ENCODE results near the gene TRMT2A. TPM values are rescaled to one million over a fixed set of nuclear protein-coding genes. Genes with fewer than 3 reads are reported as not detected.
"Not testable (repeated sequence)": the region's sequence is repeated elsewhere in the genome, so short reads cannot be mapped to it uniquely, and the experiment has no call there.

Gene TRMT2A
- total RNA-seq, 1 donor from 2014 or later: 24.3 TPM

GRCh38 chr22:20071524-20071972, 45.5 kb downstream of the TRMT2A start:
- Histone ChIP-seq H3K36me3 (no peaks in the 10 kb centered on the region), H3K4me3 (no peak overlapping the region), H3K27me3 (no peaks in the 10 kb centered on the region), H3K4me2 (no peak overlapping the region), H3F3A (ENCODE audit: low read depth) (peaks cover 4% of the 10 kb centered on the region), H4K20me1 (ENCODE audit: low read depth) (no peaks in the 10 kb centered on the region), H2AFZ (replicated peaks) (no peak overlapping the region), H3K9ac (no peak overlapping the region), H3K79me2 (ENCODE audit: low read depth) (no peaks in the 10 kb centered on the region), H3K27ac (no peak overlapping the region), H3K4me1 (no peaks in the 10 kb centered on the region), H3K9me3 (ENCODE audit: low read depth) (no peaks in the 10 kb centered on the region)
- Mint-ChIP-seq H3K4me1 (peaks cover 2% of the 10 kb centered on the region), H3K36me3 (no peaks in the 10 kb centered on the region), H3K9me3 (no peaks in the 10 kb centered on the region), H3K27me3 (ENCODE audit: insufficient read depth, low read depth) (no peaks in the 10 kb centered on the region), H3K27ac (no peak overlapping the region), H3K4me3 (no peak overlapping the region)
- TF ChIP-seq EZH2 (IDR thresholded peaks at IDR 0.05): no peak
- no peak for TF ChIP-seq EZH2phosphoT487 (IDR thresholded peaks at IDR 0.05)
- TF ChIP-seq CTCF (IDR thresholded peaks at IDR 0.05): no peak
- no peak for DNase-seq (ENCODE audit: low spot score)

- Histone ChIP-seq H3K4me3 (no peak overlapping the region), H3K4me1 (no peaks in the 10 kb centered on the region), H3K36me3 (no peaks in the 10 kb centered on the region), H3K27me3 (no peaks in the 10 kb centered on the region), H4K20me1 (ENCODE audit: low read depth) (no peaks in the 10 kb centered on the region), H2AFZ (replicated peaks) (no peak overlapping the region), H3K79me2 (ENCODE audit: low read depth) (no peaks in the 10 kb centered on the region), H3K9ac (no peak overlapping the region), H3K9me3 (ENCODE audit: low read depth) (no peaks in the 10 kb centered on the region), H3K27ac (no peak overlapping the region), H3K4me2 (no peak overlapping the region), H3F3A (ENCODE audit: low read depth) (no peaks in the 10 kb centered on the region)
- Mint-ChIP-seq H3K27ac (no peak overlapping the region), H3K4me3 (no peak overlapping the region), H3K36me3 (no peaks in the 10 kb centered on the region), H3K9me3 (no peaks in the 10 kb centered on the region), H3K27me3 (ENCODE audit: insufficient read depth, low read depth) (no peaks in the 10 kb centered on the region), H3K4me1 (no peaks in the 10 kb centered on the region)
- no peak for DNase-seq (ENCODE audit: low spot score)
- no peak for TF ChIP-seq CTCF (IDR thresholded peaks at IDR 0.05)
- no peak for TF ChIP-seq EZH2phosphoT487 (IDR thresholded peaks at IDR 0.05)
- TF ChIP-seq EZH2 (IDR thresholded peaks at IDR 0.05): no peak
Measured at GRCh38 chr22:20069331-20070042, 47.5 kb downstream of the TRMT2A start.

GRCh38 chr22:20068640-20069039, 48.4 kb downstream of the TRMT2A start:
- Mint-ChIP-seq H3K4me3 (no peak overlapping the region), H3K27ac (no peak overlapping the region)
- H3K9me3 ChIP-seq (ENCODE audit: low read depth): no peaks in the 10 kb centered on the region

GRCh38 chr22:20067384-20067682, 49.7 kb downstream of the TRMT2A start:
- not testable (repeated sequence) for H4K20me1 ChIP-seq (ENCODE audit: low read depth); H3F3A ChIP-seq (ENCODE audit: low read depth); H3K9me3 ChIP-seq (ENCODE audit: low read depth); H3K79me2 ChIP-seq (ENCODE audit: low read depth); H3K27me3 Mint-ChIP-seq (ENCODE audit: insufficient read depth, low read depth); H3K36me3 Mint-ChIP-seq; H3K4me3 ChIP-seq; H3K36me3 ChIP-seq; DNase-seq (ENCODE audit: low spot score); H2AFZ ChIP-seq (replicated peaks); H3K4me1 ChIP-seq; H3K4me3 Mint-ChIP-seq; H3K9me3 Mint-ChIP-seq; H3K4me1 Mint-ChIP-seq; H3K9ac ChIP-seq; H3K4me2 ChIP-seq; H3K27ac Mint-ChIP-seq; H3K27ac ChIP-seq; H3K27me3 ChIP-seq

More at GRCh38 chr22:20068640-20069039, 48.4 kb downstream of the TRMT2A start:
- no peaks in the 10 kb centered on the region for H3F3A ChIP-seq (ENCODE audit: low read depth)
- H2AFZ ChIP-seq (replicated peaks): no peak overlapping the region
- no peaks in the 10 kb centered on the region for H3K27me3 Mint-ChIP-seq (ENCODE audit: insufficient read depth, low read depth)
- H3K4me2 ChIP-seq: no peak overlapping the region
- H4K20me1 ChIP-seq (ENCODE audit: low read depth): no peaks in the 10 kb centered on the region
- no peaks in the 10 kb centered on the region for H3K9me3 Mint-ChIP-seq
- TF ChIP-seq EZH2 (IDR thresholded peaks at IDR 0.05) (no peak), CTCF (IDR thresholded peaks at IDR 0.05) (no peak), EZH2phosphoT487 (IDR thresholded peaks at IDR 0.05) (no peak)
- H3K36me3 Mint-ChIP-seq: no peaks in the 10 kb centered on the region
- no peak for DNase-seq (ENCODE audit: low spot score)
- H3K4me1 Mint-ChIP-seq: no peaks in the 10 kb centered on the region
- H3K4me3 ChIP-seq: no peak overlapping the region
- no peak overlapping the region for H3K9ac ChIP-seq
- H3K4me1 ChIP-seq: no peaks in the 10 kb centered on the region
- no peaks in the 10 kb centered on the region for H3K36me3 ChIP-seq
- no peaks in the 10 kb centered on the region for H3K79me2 ChIP-seq (ENCODE audit: low read depth)
- no peak overlapping the region for H3K27ac ChIP-seq
- H3K27me3 ChIP-seq: no peaks in the 10 kb centered on the region
